BE2C (cell line): ENCODE results near the gene INSIG2. TPM values are rescaled to one million over a fixed set of nuclear protein-coding genes. Genes with fewer than 3 reads are reported as not detected.

Experiments used
- DNase-seq: peaks from one replicate; pipeline ENCODE4 v3.0.0-alpha.2; 2020
- H3K27me3 ChIP-seq: fragments of 250-450 bp; sonication (Bioruptor Pico); 2 replicates; pipeline ENCODE4 v1.5.1; 2020; ENCODE audit warnings: mild to moderate bottlenecking
- H3K36me3 ChIP-seq: fragments of 250-450 bp; sonication (Bioruptor Pico); 2 replicates; pipeline ENCODE4 v1.5.1; 2020; ENCODE audit warnings: mild to moderate bottlenecking
- H3K4me1 ChIP-seq: fragments of 250-450 bp; sonication (Bioruptor Pico); 2 replicates; pipeline ENCODE4 v1.5.1; 2020
- H3K4me3 ChIP-seq: 2 replicates; pipeline ENCODE4 v1.5.1; 2011; ENCODE audit warnings: low read depth, low read length
- H3K9me3 ChIP-seq: fragments of 250-450 bp; sonication (Bioruptor Pico); 2 replicates; pipeline ENCODE4 v1.5.1; 2020
- polyA plus RNA-seq: library from polyadenylated mRNA; unstranded; fragments of >200 nt; gene quantifications from one replicate; pipeline ENCODE4 v1.2.1, GENCODE V29; 2012; ENCODE audit warnings: low read depth, missing spikeins; ENCODE audit not compliant: insufficient read length, insufficient read depth
- TF ChIP-seq, protein P1 (sequence below): IDR thresholded peaks from 2 replicates; pipeline ENCODE4 v1.5.1; 2012; ENCODE audit warnings: mild to moderate bottlenecking, low read depth, low read length

Gene INSIG2
- polyA plus RNA-seq: 3.4 TPM

DNA sequence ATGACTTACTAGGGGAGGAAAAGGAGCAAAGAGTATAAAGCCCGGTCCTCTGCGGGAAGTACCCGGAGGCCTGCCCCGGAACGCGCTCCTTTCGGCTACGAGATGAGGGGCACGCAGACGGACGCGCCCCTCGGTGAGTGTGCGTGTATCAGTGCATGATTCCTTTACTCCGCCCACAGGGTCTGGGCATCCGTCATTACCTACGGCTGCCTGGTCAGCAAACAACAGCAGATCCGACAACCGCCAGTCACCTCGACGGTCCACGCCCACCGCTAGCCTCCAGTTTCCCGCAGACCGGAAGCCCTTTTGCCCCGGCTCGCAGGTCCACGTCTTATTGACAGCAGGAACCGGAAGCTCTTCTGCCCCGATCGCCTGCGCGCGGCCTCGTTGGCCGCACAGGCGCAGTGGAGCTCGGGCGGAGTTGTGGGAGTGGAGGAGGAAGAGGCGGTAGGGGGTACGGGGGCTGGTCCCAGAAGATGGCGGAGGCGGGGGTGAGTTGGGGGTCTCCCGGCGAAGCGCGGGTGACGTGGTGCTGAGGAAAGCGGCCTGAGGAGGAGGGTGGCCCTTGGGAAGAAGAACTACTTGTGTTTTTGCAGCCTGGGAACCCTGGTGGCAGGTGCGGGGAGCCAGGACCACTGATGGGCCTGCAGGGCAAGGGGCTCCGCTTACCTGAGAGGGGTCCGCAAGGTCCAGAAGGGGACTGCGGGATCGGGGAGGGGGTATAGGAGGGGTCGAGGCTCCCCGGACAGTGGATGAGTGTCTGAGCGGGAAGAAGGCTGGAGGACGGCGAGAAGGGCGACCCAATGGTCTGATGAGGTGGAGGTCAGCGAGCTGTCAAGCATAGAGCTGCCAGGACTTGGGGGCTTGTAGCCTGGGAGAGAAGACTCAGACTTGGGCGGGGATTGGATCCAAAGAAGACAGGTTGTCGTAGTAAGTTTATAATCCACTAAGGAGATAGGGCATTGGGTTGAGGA lies at the start of gene INSIG2:
INSIG2 (plus strand) TSS at position 421 of the 974 bp plus-strand sequence. CDS start 8,086 bp downstream, outside the sequence.
- TF ChIP-seq, protein P1, sequence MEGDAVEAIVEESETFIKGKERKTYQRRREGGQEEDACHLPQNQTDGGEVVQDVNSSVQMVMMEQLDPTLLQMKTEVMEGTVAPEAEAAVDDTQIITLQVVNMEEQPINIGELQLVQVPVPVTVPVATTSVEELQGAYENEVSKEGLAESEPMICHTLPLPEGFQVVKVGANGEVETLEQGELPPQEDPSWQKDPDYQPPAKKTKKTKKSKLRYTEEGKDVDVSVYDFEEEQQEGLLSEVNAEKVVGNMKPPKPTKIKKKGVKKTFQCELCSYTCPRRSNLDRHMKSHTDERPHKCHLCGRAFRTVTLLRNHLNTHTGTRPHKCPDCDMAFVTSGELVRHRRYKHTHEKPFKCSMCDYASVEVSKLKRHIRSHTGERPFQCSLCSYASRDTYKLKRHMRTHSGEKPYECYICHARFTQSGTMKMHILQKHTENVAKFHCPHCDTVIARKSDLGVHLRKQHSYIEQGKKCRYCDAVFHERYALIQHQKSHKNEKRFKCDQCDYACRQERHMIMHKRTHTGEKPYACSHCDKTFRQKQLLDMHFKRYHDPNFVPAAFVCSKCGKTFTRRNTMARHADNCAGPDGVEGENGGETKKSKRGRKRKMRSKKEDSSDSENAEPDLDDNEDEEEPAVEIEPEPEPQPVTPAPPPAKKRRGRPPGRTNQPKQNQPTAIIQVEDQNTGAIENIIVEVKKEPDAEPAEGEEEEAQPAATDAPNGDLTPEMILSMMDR: no peak
- Histone ChIP-seq H3K4me1 (no peaks in the 10 kb centered on the region), H3K36me3 (no peaks in the 10 kb centered on the region), H3K27me3 (no peaks in the 10 kb centered on the region; the same call in 1 of the 2 replicates), H3K9me3 (no peaks in the 10 kb centered on the region), H3K4me3 (peak within 1 kb of the TSS; percentile 79)
- DNase-seq: peak; percentile 91

GRCh38 chr2:118040891-118041290 lies 47.4 kb upstream of the INSIG2 start:
- Histone ChIP-seq H3K27me3 (no peaks in the 10 kb centered on the region), H3K9me3 (no peaks in the 10 kb centered on the region), H3K36me3 (no peaks in the 10 kb centered on the region), H3K4me3 (no peak overlapping the region), H3K4me1 (no peaks in the 10 kb centered on the region)
- no peak for DNase-seq
- TF ChIP-seq, protein P1: no peak

GRCh38 chr2:118044103-118044716 lies 44.1 kb upstream of the INSIG2 start:
- H3K9me3 ChIP-seq: no peaks in the 10 kb centered on the region
- no peak overlapping the region for H3K4me3 ChIP-seq
- DNase-seq: no peak
- no peaks in the 10 kb centered on the region for H3K36me3 ChIP-seq
- TF ChIP-seq, protein P1: no peak
- no peaks in the 10 kb centered on the region for H3K4me1 ChIP-seq
- H3K27me3 ChIP-seq: no peaks in the 10 kb centered on the region

DNA sequence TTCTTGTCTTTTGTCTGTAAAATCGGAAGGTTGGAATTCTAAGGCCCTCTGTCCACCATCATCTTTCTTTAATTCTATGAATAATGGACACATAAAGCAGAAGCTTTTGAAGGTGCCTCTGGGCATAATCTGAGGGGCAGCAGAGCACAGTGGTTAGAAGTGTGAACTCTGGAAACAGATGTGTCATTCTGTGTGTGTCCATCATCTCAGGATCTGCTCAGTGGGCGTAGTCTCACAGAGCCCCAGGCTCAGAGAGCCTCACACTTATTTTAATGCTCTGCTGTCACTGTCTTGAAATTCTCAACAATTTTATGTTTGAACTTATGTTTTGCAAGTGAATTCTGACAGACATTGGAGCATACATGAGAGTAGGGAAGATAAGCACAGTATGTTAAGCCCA lies 43.4 kb upstream of the INSIG2 start:
- H3K4me3 ChIP-seq: no peak overlapping the region
- no peaks in the 10 kb centered on the region for H3K36me3 ChIP-seq
- no peak for DNase-seq
- no peaks in the 10 kb centered on the region for H3K4me1 ChIP-seq
- no peaks in the 10 kb centered on the region for H3K9me3 ChIP-seq
- no peaks in the 10 kb centered on the region for H3K27me3 ChIP-seq
- TF ChIP-seq, protein P1: no peak

- H3K4me1 ChIP-seq: no peaks in the 10 kb centered on the region
- H3K4me3 ChIP-seq: no peak overlapping the region
- no peak for DNase-seq
- no peaks in the 10 kb centered on the region for H3K36me3 ChIP-seq
- no peaks in the 10 kb centered on the region for H3K9me3 ChIP-seq
- H3K27me3 ChIP-seq: no peaks in the 10 kb centered on the region
- TF ChIP-seq, protein P1: no peak
Measured at GRCh38 chr2:118045286-118045685, 43.0 kb upstream of the INSIG2 start.
